Right atrium auricular region (tissue), 2 donors: ENCODE data around the gene RNF17. TPM values are rescaled to one million over a fixed set of nuclear protein-coding genes. Genes with fewer than 3 reads are reported as not detected.
"Not testable (repeated sequence)": the region's sequence is repeated elsewhere in the genome, so short reads cannot be mapped to it uniquely, and the experiment has no call there.

Experiments
- DNase-seq: peaks from one replicate; pipeline ENCODE4 v3.0.0-alpha.2; 2019; ENCODE audit warnings: low spot score
- H3K27ac ChIP-seq, 2 donors: fragments of 200-600 bp; sonication (generic); 1 replicate in 1 of 2; 2 replicates in 1 of 2; pipeline ENCODE4 v1.5.1; 2016 to 2019
- H3K27me3 ChIP-seq, 2 donors: fragments of 200-600 bp; sonication (generic); one replicate each; pipeline versions ENCODE4 v1.5.1 to v1.6.0; 2017 to 2019
- H3K36me3 ChIP-seq: fragments of 200-600 bp; sonication (generic); one replicate; pipeline ENCODE4 v1.5.1; 2016
- H3K4me1 ChIP-seq, 2 donors: fragments of 200-600 bp; sonication (generic); one replicate each; pipeline versions ENCODE4 v1.5.1 to v1.6.0; 2017 to 2019
- H3K4me3 ChIP-seq, 2 donors: fragments of 200-600 bp; sonication (generic); 1 replicate in 1 of 2; 2 replicates in 1 of 2; pipeline ENCODE4 v1.5.1; 2017 to 2019; ENCODE audit warnings: mild to moderate bottlenecking in 1 of 2, moderate library complexity in 1 of 2
- H3K9me3 ChIP-seq, 2 donors: fragments of 200-600 bp; sonication (generic); one replicate each; pipeline ENCODE4 v1.5.1; 2019
- CTCF ChIP-seq, 2 donors: fragments of 200-600 bp; sonication (generic); IDR thresholded peaks; one replicate each; pipeline ENCODE4 v1.5.1; 2019; ENCODE audit warnings: antibody characterized with exemption in 2 of 2
- total RNA-seq, 2 donors: library from RNA; depleted of rRNA; stranded (reverse); fragments of >200 nt; gene quantifications; one replicate each; pipeline ENCODE4 v1.1.0, GENCODE V29; 2016

Gene RNF17
- total RNA-seq, 2 donors from 2014 or later, result not detected

GRCh38 chr13:24827799-24828198 is 63.8 kb downstream of the RNF17 start:
- Histone ChIP-seq H3K4me1 (no peaks in the 10 kb centered on the region), H3K9me3 (no peaks in the 10 kb centered on the region), H3K27ac (no peak overlapping the region), H3K4me3 (no peak overlapping the region), H3K27me3 (no peaks in the 10 kb centered on the region), H3K36me3 (no peaks in the 10 kb centered on the region)
- TF ChIP-seq CTCF (IDR thresholded peaks at IDR 0.05), result no peak
- DNase-seq, result no peak

GRCh38 chr13:24834902-24835510 is 71.0 kb downstream of the RNF17 start:
- H3K4me1 ChIP-seq, result no peaks in the 10 kb centered on the region
- no peaks in the 10 kb centered on the region for H3K36me3 ChIP-seq
- DNase-seq, result no peak
- no peaks in the 10 kb centered on the region for H3K27me3 ChIP-seq
- no peaks in the 10 kb centered on the region for H3K9me3 ChIP-seq
- H3K27ac ChIP-seq, result no peak overlapping the region
- H3K4me3 ChIP-seq, result no peak overlapping the region
- TF ChIP-seq CTCF (IDR thresholded peaks at IDR 0.05), result no peak

GRCh38 chr13:24837528-24837927 is 73.6 kb downstream of the RNF17 start:
- not testable (repeated sequence) for H3K36me3 ChIP-seq, H3K4me3 ChIP-seq, H3K9me3 ChIP-seq, H3K27ac ChIP-seq, DNase-seq, H3K27me3 ChIP-seq, H3K4me1 ChIP-seq

DNA sequence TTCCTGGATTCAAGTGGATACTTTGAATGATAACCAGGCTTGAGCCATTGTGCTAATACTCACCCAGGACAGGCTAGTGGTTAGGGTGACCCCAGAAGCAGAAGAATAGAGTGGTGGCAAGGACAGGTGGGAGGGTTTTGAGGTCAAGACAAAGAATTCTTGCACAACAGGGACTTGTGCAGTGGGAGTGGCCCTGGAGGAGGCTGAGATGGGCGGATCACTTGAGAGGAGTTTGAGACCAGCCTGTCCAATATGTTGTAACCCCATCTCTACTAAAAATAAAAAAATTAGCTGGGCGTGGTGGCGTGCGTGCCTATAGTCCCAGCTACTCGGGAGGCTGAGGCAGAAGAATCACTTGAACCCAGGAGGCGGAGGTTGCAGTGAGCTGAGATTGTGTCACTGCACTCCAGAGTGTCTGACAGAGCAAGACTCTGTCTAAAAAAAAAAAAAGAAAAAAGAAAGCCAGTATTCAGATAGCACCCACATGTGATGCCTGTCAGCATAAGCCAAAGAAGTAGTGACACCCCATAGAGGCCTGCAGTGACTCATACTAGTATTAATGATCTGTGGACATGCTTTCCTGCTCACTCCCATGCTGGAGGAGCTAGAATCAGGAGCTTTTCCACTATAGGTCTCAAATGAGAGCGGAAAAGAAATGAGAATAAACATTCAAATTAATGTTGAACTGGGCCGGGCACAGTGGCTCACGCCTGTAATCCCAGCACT is 78.7 kb downstream of the RNF17 start:
- H3K4me3 ChIP-seq, result no peak overlapping the region
- no peak for DNase-seq
- no peak for TF ChIP-seq CTCF (IDR thresholded peaks at IDR 0.05)

DNA sequence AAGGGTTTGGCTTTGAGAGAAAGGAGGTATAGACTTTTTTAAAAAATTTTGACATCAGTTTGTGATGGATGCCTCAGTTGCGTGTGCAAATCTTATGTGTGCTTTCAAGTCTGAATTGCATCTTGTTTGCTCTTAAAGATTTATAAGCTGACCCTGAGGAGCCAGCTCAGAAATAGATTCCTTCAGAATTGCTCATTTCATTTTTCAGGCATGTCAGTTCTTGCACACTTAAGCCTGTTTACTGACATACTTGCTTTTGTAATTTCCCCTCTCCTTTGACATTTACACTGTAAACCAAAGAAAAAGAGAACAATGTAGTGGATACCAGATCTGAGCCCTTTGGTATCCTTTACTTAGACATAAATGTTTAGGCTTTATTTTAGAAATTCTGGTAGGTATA is 87.6 kb downstream of the RNF17 start:
- no peak for TF ChIP-seq CTCF (IDR thresholded peaks at IDR 0.05)
- Histone ChIP-seq H3K36me3 (no peaks in the 10 kb centered on the region), H3K4me3 (no peak overlapping the region), H3K27me3 (no peaks in the 10 kb centered on the region), H3K27ac (no peak overlapping the region), H3K4me1 (no peaks in the 10 kb centered on the region), H3K9me3 (no peaks in the 10 kb centered on the region)
- DNase-seq, result no peak

More for the DNA sequence above, 78.7 kb downstream of the RNF17 start:
- no peak overlapping the region for H3K27ac ChIP-seq
- no peaks in the 10 kb centered on the region for H3K27me3 ChIP-seq
- no peaks in the 10 kb centered on the region for H3K9me3 ChIP-seq
- no peaks in the 10 kb centered on the region for H3K4me1 ChIP-seq
- no peaks in the 10 kb centered on the region for H3K36me3 ChIP-seq

DNA sequence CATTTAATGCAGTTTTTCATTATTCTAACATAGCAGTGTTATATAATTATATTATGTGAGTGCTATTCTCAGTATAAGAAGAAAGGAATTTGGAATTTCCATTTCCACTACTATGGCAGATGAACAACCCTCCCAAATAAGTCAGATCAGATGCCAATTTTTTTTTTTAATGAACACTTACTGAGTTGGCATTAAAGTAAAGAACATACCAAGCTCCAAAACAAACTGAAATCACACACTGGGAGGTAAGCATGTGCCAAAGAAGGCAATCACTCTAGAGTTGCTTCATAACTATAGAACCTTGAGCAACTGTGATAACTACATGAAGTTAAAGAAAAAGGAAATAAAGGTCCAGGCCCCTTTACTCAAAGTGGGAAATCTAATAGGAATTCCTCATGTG is 90.3 kb downstream of the RNF17 start:
- Histone ChIP-seq H3K4me3 (no peak overlapping the region), H3K27ac (no peak overlapping the region), H3K9me3 (no peaks in the 10 kb centered on the region), H3K4me1 (no peaks in the 10 kb centered on the region), H3K36me3 (no peaks in the 10 kb centered on the region), H3K27me3 (no peaks in the 10 kb centered on the region)
- no peak for TF ChIP-seq CTCF (IDR thresholded peaks at IDR 0.05)
- no peak for DNase-seq
